Neutrophil (primary cell): ENCODE results near the gene OR1J2.
"Not testable (repeated sequence)": the region's sequence is repeated elsewhere in the genome, so short reads cannot be mapped to it uniquely, and the experiment has no call there.

ENCODE experiments used
- H3K27ac ChIP-seq: fragments of 200-600 bp; sonication (generic); 2 replicates; pipeline ENCODE4 v1.5.1; 2016; ENCODE audit warnings: mild to moderate bottlenecking, moderate library complexity
- H3K27me3 ChIP-seq: fragments of 200-600 bp; sonication (generic); 2 replicates; pipeline ENCODE4 v1.6.0; 2016; ENCODE audit warnings: mild to moderate bottlenecking
- H3K36me3 ChIP-seq: fragments of 200-600 bp; sonication (generic); 2 replicates; pipeline ENCODE4 v1.5.1; 2017
- H3K4me1 ChIP-seq, 2 experiments: fragments of 200-600 bp in 1 of 2; sonication (generic) in 1 of 2; 1 replicate in 1 of 2; 2 replicates in 1 of 2; pipeline versions ENCODE4 v1.5.1 to v1.6.1; 2013 to 2016; ENCODE audit warnings: low read depth in 1 of 2, low read length in 1 of 2, mild to moderate bottlenecking in 1 of 2, moderate library complexity in 1 of 2; ENCODE audit not compliant: control insufficient read depth in 1 of 2, insufficient read depth in 1 of 2
- H3K4me3 ChIP-seq, 2 experiments: fragments of 200-600 bp in 1 of 2; sonication (generic) in 1 of 2; 1 replicate in 1 of 2; 2 replicates in 1 of 2; pipeline ENCODE4 v1.5.1; 2013 to 2016; ENCODE audit warnings: low read depth in 1 of 2, low read length in 1 of 2, mild to moderate bottlenecking in 1 of 2, moderate library complexity in 1 of 2
- H3K9me3 ChIP-seq: fragments of 200-600 bp; sonication (generic); 2 replicates; pipeline ENCODE4 v1.5.1; 2016
- CTCF ChIP-seq: fragments of 200-600 bp; sonication (generic); IDR thresholded peaks from 2 replicates; pipeline ENCODE4 v1.5.1; 2016; ENCODE audit warnings: antibody characterized with exemption

OR1J2 gene

GRCh38 chr9:122506964-122507363 is 3.6 kb upstream of the OR1J2 start:
- Histone ChIP-seq H3K4me1 (no peaks in the 10 kb centered on the region), H3K27ac (no peak overlapping the region), H3K36me3 (no peaks in the 10 kb centered on the region), H3K4me3 (no peak overlapping the region), H3K9me3 (no peaks in the 10 kb centered on the region), H3K27me3 (peaks cover 15% of the 10 kb centered on the region)
- TF ChIP-seq CTCF: no peak

GRCh38 chr9:122518226-122518625 is 7.6 kb downstream of the OR1J2 start:
- peaks cover 9% of the 10 kb centered on the region for H3K27me3 ChIP-seq

GRCh38 chr9:122518841-122519240 is 8.2 kb downstream of the OR1J2 start, which contains the start of gene OR1J4:
TSS of gene OR1J4 (plus strand) at chr9:122519141. CDS start at chr9:122519141, 0 bp downstream.
- no peak within 1 kb of the TSS for H3K27ac ChIP-seq
- H3K4me1 ChIP-seq: no peaks in the 10 kb centered on the region
- H3K4me3 ChIP-seq: no peak within 1 kb of the TSS
- peaks cover 7% of the 10 kb centered on the region for H3K27me3 ChIP-seq
- H3K36me3 ChIP-seq: no peaks in the 10 kb centered on the region
- H3K9me3 ChIP-seq: no peaks in the 10 kb centered on the region
- TF ChIP-seq CTCF: no peak

More at GRCh38 chr9:122518226-122518625, 7.6 kb downstream of the OR1J2 start:
- Histone ChIP-seq H3K27ac (no peak overlapping the region), H3K36me3 (no peaks in the 10 kb centered on the region), H3K4me1 (no peaks in the 10 kb centered on the region), H3K9me3 (no peaks in the 10 kb centered on the region), H3K4me3 (no peak overlapping the region)
- TF ChIP-seq CTCF: no peak

GRCh38 chr9:122519376-122519775 is 8.8 kb downstream of the OR1J2 start:
- TF ChIP-seq CTCF: no peak
- Histone ChIP-seq H3K4me3 (no peak overlapping the region), H3K4me1 (no peaks in the 10 kb centered on the region), H3K36me3 (no peaks in the 10 kb centered on the region), H3K27me3 (peaks cover 13% of the 10 kb centered on the region), H3K27ac (no peak overlapping the region), H3K9me3 (no peaks in the 10 kb centered on the region)

GRCh38 chr9:122526602-122527001 is 16.0 kb downstream of the OR1J2 start:
- Histone ChIP-seq H3K27ac (no peak overlapping the region), H3K27me3 (peaks cover 7% of the 10 kb centered on the region), H3K36me3 (no peaks in the 10 kb centered on the region), H3K4me3 (no peak overlapping the region), H3K9me3 (no peaks in the 10 kb centered on the region), H3K4me1 (no peaks in the 10 kb centered on the region)
- no peak for TF ChIP-seq CTCF

- Histone ChIP-seq H3K27ac (no peak within 1 kb of the TSS), H3K9me3 (no peaks in the 10 kb centered on the region), H3K4me3 (no peak within 1 kb of the TSS), H3K27me3 (peaks cover 7% of the 10 kb centered on the region), H3K36me3 (no peaks in the 10 kb centered on the region), H3K4me1 (no peaks in the 10 kb centered on the region)
- TF ChIP-seq CTCF: no peak
Observed at GRCh38 chr9:122527193-122527592, 16.6 kb downstream of the OR1J2 start, which contains the start of gene OR1N1. TSS of gene OR1N1 (minus strand) at chr9:122527293. CDS start at chr9:122527293, 0 bp downstream.

- H3K4me3 ChIP-seq, H3K9me3 ChIP-seq, H3K27ac ChIP-seq, H3K27me3 ChIP-seq, H3K36me3 ChIP-seq, H3K4me1 ChIP-seq: not testable (repeated sequence)
Observed at GRCh38 chr9:122531157-122531556, 20.6 kb downstream of the OR1J2 start.
